Astrocyte of the spinal cord (primary cell): ENCODE data around the gene CCDC81.

ENCODE experiments used
- DNase-seq: peaks from one replicate; pipeline ENCODE4 v3.0.0; 2011; ENCODE audit warnings: low read depth, low spot score
- H3K4me3 ChIP-seq: 2 replicates; pipeline ENCODE4 v1.5.1; 2011; ENCODE audit warnings: low read depth, mild to moderate bottlenecking, low read length, moderate library complexity
- CTCF ChIP-seq: IDR thresholded peaks from 2 replicates; pipeline ENCODE4 v1.5.1; 2012; ENCODE audit warnings: low read depth, mild to moderate bottlenecking, low read length, inconsistent platforms
- in situ Hi-C: cut with HindIII; loops from 2 replicates; pipeline ENCODE4 v1.10.0; 2017; ENCODE audit warnings: low sequenced_read_pairs

Gene CCDC81

GRCh38 chr11:86370922-86371594 is 3.6 kb upstream of the CCDC81 start:
- H3K4me3 ChIP-seq = no peak overlapping the region
- peak; percentile 52 for DNase-seq
- TF ChIP-seq CTCF = no peak
- in situ Hi-C loops = no loop called here

GRCh38 chr11:86372041-86372440 is 2.6 kb upstream of the CCDC81 start:
- DNase-seq = no peak
- in situ Hi-C loops = no loop called here
- no peak for TF ChIP-seq CTCF
- no peak overlapping the region for H3K4me3 ChIP-seq

- H3K4me3 ChIP-seq = no peak overlapping the region
- no peak for DNase-seq
- no peak for TF ChIP-seq CTCF
- in situ Hi-C loops = no loop called here
These were observed 2.1 kb upstream of the CCDC81 start for GRCh38 chr11:86372586-86372985.

- DNase-seq = no peak
- TF ChIP-seq CTCF = no peak
- peak overlapping the region; percentile 34 for H3K4me3 ChIP-seq
- in situ Hi-C loops = no loop called here
These were observed 618 bp upstream of the CCDC81 start for GRCh38 chr11:86374069-86374468.

- TF ChIP-seq CTCF = no peak
- in situ Hi-C loops = no loop called here
- no peak for DNase-seq
- H3K4me3 ChIP-seq = no peak overlapping the region
These were observed 3.3 kb downstream of the CCDC81 start for GRCh38 chr11:86377972-86378371.

GRCh38 chr11:86380295-86381059 is 5.8 kb downstream of the CCDC81 start:
- no peak for DNase-seq
- no peak overlapping the region for H3K4me3 ChIP-seq
- in situ Hi-C loops = no loop called here
- no peak for TF ChIP-seq CTCF
